Coronary artery (tissue), 2 donors: ENCODE measurements around the gene ASPRV1.
A peak's percentile ranks its signal among the peaks of the same experiment; 100 is the strongest.

Experiments used
- DNase-seq: peaks from one replicate; pipeline ENCODE4 v3.0.0-alpha.2; 2017; ENCODE audit warnings: low spot score
- H3K27ac ChIP-seq, 2 donors: fragments of 200-600 bp; sonication (generic); one replicate each; pipeline ENCODE4 v1.5.1; 2016 to 2019
- H3K4me3 ChIP-seq: fragments of 200-600 bp; sonication (generic); 2 replicates; pipeline ENCODE4 v1.5.1; 2016; ENCODE audit warnings: mild to moderate bottlenecking, moderate library complexity
- TF ChIP-seq, protein P1 (sequence below): fragments of 200-600 bp; sonication (generic); IDR thresholded peaks from one replicate; pipeline ENCODE4 v1.5.1; 2019; ENCODE audit warnings: antibody characterized with exemption

The ASPRV1 gene

DNA sequence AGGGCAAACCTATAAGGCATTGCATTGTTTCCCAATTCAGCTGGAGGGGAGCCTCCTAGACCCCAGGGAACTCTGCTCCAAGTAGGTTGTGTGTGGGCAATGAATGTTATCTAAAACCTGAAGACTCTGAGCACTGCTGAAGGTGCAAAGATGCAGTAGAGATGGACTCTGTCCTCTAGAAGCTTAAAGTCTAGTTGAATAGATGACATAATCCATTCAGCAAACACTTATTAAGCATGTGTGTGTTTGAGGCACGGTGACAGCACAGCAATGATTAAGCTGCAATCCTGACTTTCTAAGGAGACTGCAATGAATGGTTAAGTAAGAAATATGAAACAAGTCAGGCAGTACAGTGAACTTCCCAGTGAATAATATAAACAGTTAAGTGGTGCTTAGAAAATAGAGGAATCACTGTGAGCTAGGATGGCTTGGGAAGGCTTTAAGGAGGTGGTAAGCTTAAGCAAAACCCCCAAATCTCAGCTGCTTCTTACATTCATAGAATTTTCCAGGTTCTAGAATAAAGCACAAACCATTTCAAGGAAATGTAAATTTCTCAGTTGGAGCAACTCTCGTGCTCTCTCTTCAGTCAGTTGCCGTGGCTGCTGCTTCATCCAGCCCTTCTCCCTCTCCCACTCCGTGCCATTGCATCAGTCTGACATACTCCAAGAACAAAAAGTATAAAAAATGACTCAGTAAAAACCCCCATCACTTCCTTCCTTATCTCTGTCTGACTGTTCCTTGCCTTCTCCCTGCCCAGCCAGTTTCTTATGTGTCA, 27.4 kb downstream of the ASPRV1 start:
- Histone ChIP-seq H3K27ac (peak overlapping the region; percentile 48 to 70), H3K4me3 (peak overlapping the region; percentile 4)
- TF ChIP-seq, protein P1, sequence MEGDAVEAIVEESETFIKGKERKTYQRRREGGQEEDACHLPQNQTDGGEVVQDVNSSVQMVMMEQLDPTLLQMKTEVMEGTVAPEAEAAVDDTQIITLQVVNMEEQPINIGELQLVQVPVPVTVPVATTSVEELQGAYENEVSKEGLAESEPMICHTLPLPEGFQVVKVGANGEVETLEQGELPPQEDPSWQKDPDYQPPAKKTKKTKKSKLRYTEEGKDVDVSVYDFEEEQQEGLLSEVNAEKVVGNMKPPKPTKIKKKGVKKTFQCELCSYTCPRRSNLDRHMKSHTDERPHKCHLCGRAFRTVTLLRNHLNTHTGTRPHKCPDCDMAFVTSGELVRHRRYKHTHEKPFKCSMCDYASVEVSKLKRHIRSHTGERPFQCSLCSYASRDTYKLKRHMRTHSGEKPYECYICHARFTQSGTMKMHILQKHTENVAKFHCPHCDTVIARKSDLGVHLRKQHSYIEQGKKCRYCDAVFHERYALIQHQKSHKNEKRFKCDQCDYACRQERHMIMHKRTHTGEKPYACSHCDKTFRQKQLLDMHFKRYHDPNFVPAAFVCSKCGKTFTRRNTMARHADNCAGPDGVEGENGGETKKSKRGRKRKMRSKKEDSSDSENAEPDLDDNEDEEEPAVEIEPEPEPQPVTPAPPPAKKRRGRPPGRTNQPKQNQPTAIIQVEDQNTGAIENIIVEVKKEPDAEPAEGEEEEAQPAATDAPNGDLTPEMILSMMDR, result no peak
- no peak for DNase-seq

DNA sequence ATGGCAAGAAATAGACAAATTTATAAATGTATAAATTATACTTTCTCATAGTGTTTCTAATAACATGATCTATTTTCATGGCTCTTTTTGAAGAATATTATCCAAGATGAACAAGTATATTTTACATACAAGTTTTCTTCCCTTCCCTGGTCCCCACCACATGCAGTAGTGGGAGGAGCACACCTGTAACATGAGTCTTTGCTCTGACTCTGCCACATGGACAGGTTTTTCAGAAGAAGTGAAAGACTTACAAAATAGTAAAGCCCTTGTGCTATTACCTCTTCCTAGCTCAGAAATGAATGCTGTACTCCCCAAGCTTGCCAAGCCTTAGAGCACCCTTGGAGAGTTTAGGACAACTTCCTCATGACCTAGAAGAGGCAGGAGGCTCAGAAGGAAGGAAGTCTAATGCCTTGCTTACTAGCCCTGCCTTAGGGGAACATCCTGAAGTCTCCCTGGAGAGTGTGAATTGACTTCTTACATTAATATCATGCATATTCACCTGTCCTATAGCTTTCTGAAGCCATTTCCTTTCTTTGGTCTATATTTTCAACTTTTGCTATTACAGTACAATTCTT, 28.1 kb downstream of the ASPRV1 start:
- H3K4me3 ChIP-seq, result no peak overlapping the region
- peak overlapping the region; percentile 48 to 70 for H3K27ac ChIP-seq
- DNase-seq, result no peak
- TF ChIP-seq, protein P1, result no peak

DNA sequence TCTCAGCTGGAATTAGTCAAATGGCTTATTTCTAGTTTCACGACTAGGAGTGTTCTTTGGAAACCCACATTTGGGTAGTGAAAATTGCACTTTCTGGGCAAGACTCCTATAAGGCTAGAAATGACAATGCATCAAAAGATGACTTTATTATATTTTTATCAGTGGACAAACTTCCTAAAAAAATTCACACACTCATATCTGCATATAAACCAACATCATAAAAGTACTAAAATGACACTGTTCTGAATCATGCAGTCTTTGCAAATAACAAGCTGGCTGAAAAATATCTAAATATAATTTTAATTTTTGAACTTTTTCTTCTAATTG, 28.9 kb downstream of the ASPRV1 start:
- H3K4me3 ChIP-seq, result no peak overlapping the region
- DNase-seq, result no peak
- TF ChIP-seq, protein P1, result no peak
- H3K27ac ChIP-seq, result peak overlapping the region; percentile 33 to 69

DNA sequence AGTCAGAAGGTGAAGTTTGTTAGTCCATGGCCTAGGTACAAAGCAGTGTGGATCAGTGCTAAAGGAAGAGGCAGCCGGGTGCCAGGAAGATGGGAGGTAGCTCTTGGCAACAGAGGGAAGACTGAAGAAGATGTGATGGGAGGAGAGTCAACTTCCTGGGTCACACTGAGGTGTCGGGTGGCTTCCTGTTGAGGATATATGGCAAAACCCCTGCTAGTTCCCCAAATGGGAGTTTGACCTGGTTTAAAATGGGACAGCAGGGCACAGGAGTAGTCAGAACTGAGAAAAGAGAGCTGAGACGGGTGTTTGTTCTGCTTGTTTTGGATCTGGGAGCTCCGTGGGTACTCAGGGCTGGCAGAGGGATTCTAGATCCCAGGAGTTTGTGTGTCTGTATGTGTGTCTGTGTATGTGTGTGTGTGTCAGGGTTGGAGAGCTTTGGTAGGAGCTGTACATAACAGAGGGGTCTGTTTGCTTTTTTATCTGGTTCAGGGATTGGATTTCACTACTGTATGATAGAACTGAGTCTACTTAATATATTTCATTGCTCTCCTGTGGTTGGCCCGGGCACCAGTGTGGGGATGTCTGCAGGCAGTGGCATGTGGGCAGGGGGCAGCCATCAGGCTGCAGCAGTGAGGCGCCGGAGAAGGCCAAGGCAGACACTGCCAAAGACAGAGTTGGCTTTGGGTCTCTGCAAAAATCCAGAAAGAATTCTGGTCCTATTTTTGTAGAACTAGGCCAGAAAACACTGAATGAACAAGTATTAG, 29.4 kb downstream of the ASPRV1 start:
- H3K4me3 ChIP-seq, result no peak overlapping the region
- H3K27ac ChIP-seq, result peak overlapping the region; percentile 33 to 69
- DNase-seq, result no peak
- TF ChIP-seq, protein P1, result no peak

DNA sequence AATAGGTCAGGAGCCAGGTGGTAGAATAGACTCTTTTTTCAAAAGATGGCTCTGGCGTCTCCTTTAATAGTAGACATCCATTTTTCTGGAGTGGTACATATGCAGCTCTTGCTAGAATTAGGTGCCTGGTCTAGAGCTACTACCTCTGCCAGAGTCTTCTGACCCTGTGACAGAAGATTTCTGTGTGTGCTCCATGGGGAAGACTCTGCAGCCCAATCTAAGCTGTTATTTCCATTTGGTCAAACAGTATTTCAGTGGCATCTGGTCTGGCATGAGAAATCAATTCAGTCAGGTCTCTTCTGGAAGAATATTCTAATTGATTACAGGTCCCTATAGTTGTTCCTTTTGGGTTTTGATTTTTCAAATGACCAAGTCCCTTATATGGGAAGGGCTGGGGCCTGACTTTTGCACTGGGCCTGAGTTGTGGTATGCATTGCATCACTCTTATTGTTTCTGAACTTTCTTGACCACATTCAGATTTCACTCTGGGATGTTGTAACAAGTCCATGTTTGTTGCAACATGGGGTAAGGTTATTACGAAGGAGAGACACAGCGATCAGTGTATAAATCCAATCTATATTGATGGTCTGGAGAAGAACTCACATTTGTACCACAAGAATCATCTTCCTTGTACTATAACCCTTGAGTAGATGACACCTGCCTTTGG, 34.4 kb downstream of the ASPRV1 start:
- DNase-seq, result no peak
- no peak overlapping the region for H3K4me3 ChIP-seq
- H3K27ac ChIP-seq, result no peak overlapping the region
- TF ChIP-seq, protein P1, result no peak

DNA sequence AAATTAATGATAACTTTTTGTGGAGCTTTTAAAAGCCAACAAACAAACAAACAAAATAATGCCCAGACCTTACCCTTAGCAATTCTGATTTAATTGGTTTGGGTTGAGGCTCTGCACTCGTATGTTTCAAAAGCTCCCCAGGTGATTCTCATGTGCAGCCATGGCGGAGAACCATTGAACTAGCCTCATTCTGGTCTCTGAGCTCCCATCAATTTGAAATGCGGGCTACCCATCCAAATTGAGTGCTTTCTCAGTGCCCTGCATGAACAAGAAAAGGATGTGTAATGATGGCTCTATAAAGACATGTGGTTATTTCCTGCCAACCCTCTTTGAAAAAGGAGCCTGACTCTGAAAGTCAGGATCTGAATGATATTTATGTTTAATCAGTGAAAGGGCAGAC, 38.3 kb downstream of the ASPRV1 start:
- no peak for DNase-seq
- Histone ChIP-seq H3K27ac (no peak overlapping the region), H3K4me3 (no peak overlapping the region)
- TF ChIP-seq, protein P1, result no peak
